SH-SY5Y (cell line): Measurements from ENCODE around the gene ZNF106.

ENCODE experiments used
- GATA2 ChIP-seq: IDR thresholded peaks from 2 replicates; pipeline ENCODE4 v1.6.1; 2011; ENCODE audit warnings: mild to moderate bottlenecking, low read depth, low read length
- GATA3 ChIP-seq: IDR thresholded peaks from 2 replicates; pipeline ENCODE4 v1.6.1; 2011; ENCODE audit warnings: low read depth, mild to moderate bottlenecking, low read length, moderate library complexity

ZNF106 gene

DNA sequence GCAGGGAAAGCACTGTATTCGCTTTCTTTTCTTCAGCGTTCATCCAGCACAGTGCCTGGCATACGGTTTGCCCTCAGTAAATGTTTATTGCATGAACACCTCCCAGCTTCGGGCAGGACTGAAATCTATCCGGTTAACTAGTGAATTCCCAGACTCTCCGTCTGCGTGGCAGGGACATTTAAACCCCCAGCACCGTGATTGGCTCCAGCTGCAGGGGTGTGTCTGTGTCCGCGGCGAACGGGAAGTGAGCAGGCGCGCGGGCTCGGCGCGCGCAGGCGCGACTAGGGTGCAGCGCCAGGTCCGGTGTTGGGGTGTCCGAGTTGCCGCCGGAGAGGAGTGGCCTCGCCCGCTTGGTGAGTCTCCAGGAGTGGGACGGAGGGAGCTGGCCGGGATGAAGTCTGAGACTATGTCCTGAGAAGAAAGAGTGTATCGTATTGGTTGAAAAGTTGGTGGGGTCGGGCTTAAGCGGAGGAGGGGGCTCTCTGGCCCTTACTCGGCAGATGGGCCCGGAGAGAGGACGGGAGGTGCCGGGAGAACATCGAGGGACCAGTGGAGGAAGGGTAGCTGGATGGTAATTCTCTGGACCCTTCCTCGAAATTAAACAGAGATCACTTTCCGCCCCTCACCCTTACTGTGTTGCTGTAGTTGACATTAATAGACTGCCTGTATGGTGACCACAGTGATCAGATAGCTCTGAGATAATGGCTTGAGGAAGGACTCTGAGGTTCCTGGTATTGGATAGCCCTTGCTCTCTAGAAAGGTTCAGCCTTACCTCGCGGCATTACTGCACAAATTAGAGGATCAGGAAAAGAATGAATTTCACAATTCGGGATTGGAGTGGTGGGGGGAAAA is 4.6 kb upstream of the ZNF106 start, which contains the start of gene SNAP23:
TSS of gene SNAP23 (plus strand) at position 274 of the 852 bp plus-strand sequence. CDS start 16,213 bp downstream, outside the sequence.
- TF ChIP-seq GATA2 = no peak; the same call in 1 of the 2 replicates
- no peak for TF ChIP-seq GATA3

DNA sequence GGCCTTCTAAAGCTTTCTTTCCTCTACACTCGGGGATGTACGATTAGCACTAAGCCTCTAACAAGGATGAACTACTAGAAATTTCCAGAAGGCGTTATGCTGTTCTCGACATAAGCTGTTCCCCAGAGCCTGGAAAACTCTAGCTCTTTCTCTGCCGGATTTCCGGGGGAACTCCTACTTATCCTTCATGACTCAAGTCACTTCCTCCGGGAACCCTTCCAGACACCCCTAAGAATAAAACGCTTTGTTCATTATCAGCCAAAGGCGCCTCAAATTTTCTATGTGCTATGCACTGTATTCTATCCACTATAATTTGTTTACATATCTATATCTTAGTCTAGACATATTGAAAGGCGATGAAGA is 4.0 kb upstream of the ZNF106 start:
- TF ChIP-seq GATA2 (no peak), GATA3 (no peak)

- no peak for TF ChIP-seq GATA3
- TF ChIP-seq GATA2 = no peak
Measured at GRCh38 chr15:42493679-42494078, 2.7 kb upstream of the ZNF106 start.

GRCh38 chr15:42491539-42492225 is 741 bp upstream of the ZNF106 start:
- TF ChIP-seq GATA2 = no peak
- no peak for TF ChIP-seq GATA3

DNA sequence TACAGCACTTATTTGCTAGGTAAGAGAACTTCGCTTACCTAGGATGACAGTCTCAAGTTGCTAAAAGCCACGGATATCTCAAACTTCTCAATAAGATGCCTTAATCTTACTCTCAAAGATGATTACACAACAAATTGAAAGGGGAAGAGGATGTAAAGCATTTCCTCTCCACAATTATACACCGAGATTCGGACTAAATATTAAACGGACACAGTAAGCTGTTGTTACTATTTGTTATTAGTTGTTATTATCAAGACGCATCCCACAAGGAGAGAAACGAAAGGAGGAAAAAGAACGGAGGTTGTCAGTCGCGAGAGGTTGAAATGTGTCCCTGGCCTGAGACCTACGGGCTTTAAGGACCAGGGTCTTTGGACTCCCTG is 660 bp downstream of the ZNF106 start:
- no peak for TF ChIP-seq GATA3
- TF ChIP-seq GATA2 = no peak

DNA sequence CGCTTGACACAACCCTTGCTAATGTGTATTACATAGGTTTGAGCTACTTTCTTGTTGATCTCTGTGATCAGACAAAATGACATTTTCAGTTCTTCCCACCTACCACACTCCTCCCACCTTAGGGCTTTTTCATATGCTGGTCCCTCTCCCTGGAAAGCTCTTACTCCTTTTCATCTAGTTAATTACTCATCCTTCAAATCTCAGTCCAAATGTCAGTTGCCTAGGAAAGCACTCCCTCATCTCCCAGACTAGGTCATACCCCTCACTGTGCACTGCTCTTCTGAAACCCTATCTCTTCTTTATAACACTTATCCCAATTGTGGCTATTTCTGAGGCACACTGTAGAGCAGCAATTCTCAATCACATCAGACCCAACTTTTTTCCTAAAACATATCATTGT is 7.3 kb downstream of the ZNF106 start:
- TF ChIP-seq GATA3 (no peak), GATA2 (no peak)

DNA sequence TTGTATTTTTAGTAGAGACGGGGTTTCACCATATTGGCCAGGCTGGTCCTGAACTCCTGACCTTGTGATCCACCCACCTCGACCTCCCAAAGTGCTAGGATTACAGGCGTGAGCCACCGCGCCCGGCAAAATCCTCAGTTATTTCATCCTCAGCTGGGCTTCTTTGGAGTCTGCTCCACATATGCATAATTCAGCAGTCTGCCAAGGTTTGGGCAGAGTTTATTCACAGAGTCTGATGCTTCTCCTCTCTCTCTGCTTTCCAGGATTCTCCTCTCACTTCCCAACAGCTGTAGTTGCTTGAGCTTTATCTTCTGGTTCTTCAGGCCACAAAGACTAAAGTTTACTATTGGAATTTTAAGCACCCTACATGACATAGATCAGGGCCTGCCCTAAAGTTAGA is 8.2 kb downstream of the ZNF106 start:
- TF ChIP-seq GATA3 (no peak), GATA2 (no peak)

DNA sequence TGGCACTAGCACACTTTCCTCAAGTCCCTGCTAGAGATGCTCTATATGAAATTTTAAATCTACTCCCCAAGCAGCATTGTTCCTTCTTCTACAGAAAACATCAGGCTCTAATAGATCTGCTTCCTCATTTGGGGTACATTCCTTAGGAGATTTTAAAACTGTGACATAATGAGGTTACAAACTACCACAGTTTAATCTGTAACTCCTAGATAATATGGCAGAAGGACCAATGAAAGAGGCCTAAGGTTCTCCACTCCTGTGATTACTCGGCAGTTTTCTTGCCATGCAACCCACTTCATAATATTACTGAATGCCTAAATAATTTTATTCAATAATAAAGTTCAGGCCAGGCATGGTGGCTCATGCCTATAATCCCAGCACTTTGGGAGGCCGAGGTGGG is 16.1 kb downstream of the ZNF106 start:
- TF ChIP-seq GATA3 = no peak
- TF ChIP-seq GATA2 = no peak

DNA sequence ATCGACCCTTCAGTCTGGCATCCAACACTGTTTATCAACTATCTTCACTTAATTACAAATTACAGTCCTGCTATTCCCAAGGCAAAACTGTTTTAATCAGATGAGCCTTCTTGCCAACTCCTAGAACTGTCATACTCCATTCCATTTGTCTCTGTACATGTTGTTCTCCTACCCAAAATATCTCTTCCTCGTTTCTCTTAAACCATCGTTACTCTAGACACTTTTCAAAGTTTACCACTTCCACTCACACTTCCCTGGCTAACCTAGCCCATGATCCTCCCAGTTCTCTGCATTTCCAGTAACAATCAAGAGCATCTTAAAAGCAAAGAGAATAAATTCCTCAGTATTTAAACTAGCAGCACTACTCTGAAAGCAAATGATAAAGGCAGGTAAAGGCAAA is 19.9 kb downstream of the ZNF106 start:
- no peak for TF ChIP-seq GATA2
- no peak for TF ChIP-seq GATA3

DNA sequence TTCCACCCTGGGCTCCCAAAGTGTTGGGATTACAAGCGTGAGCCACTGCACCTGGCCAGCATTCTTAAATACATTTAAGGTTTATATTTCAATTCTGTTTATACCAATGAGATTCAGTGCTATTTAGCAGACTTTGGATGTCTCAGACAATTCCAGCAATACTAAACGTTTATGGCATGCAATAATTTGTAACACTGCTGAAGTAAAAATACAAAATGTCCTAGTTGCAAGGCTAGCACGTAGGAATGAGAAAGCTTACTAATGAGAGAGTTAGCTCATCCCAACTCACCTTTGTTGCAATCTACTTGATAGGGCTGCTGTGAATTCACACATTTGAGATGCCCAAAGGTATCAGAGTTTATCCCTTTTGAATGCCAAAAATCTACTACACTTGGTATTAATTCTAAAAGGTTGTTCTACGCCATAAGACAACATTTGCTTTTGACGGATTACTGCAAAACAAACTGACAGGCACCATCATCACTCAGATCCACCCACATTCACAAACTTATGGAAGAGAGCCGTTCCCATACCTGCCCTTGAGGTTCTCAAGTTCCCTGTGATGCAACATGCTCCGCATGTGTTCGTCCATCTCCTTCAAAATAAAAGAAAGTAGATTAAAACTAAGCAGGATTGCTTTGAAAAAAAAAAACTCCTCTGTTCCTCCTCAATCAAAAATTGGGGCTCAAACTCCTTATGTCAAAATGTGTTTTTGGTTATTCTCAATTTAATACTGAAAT is 25.3 kb downstream of the ZNF106 start:
- TF ChIP-seq GATA2 (no peak), GATA3 (no peak)

- TF ChIP-seq GATA3 (no peak), GATA2 (no peak)
Measured at GRCh38 chr15:42461261-42461660, 29.7 kb downstream of the ZNF106 start.

DNA sequence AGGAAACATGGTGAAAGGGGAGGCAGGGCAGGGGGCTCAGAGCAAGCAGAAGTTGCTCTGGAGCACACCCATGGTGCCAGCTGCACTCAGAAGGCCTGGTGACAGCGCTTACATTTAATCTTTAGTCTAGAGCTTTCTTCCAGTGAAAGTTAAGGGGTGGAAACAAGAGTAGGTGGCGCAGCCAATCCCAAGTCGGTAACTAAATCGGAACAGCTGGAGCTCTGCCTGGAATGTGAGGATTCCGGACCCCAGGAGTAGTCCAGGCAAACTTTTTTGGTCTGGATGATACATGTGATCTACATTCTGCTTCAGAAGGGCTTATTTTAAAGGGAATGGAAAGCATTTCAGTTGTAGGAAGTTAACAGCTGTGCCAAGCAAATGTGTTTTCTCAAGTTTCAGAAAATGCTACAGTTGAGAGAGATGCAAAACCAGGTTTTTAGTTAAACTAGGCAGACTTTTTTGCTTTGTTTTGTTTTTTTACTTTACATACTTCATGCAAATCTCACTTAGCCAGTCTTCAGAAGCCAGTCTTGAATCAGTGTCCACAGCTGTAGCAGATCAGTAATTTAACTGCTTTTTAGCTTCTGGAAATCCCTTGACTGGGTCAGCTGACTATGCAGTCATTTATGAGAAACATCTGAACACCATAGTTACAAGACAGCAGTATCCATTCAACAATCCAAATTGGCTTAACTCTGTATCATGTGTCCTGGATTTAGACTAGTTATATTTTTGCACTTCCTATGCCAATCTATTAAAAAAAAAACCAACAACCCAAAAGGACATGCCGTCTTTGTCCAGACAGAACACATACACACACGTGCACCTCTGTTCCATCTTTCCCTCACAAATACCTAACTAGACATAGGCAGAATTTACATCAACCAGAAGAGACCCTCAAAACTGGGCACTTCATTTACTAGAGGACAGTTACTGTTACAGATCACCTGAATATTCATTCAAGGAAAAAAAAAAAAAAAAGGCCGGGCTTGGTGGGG is 33.2 kb downstream of the ZNF106 start:
- no peak for TF ChIP-seq GATA2
- no peak for TF ChIP-seq GATA3

DNA sequence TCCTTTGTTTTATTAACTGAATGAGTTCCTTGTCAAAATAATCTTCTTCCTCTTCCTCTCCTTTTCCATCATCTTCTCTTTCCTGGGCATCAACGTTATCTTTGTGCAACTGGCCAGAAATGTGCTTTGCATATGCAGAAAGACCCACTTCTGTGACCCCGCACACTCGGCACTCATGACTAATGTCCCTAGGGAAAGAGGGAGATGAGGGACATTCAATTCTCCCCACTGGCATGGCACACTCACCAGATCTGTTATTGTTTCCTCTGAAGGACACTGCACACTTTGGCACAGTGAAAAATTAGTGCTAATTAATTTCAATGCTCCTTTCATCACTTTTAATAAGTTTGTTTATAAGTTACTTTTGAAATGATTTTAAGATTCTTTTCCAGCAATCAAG is 34.0 kb downstream of the ZNF106 start:
- TF ChIP-seq GATA2 (no peak), GATA3 (no peak)
